GM19397 (cell line): Measurements from ENCODE around the gene CCDC184.
"Not testable (repeated sequence)": the region's sequence is repeated elsewhere in the genome, so short reads cannot be mapped to it uniquely, and the experiment has no call there.

Experiments used
- ATAC-seq: cut with Tn5 transposase; IDR thresholded peaks from one replicate; pipeline ENCODE4 v1.9.1; 2021; ENCODE audit warnings: mild to moderate bottlenecking, moderate library complexity; ENCODE audit not compliant: unreplicated experiment

The CCDC184 gene

DNA sequence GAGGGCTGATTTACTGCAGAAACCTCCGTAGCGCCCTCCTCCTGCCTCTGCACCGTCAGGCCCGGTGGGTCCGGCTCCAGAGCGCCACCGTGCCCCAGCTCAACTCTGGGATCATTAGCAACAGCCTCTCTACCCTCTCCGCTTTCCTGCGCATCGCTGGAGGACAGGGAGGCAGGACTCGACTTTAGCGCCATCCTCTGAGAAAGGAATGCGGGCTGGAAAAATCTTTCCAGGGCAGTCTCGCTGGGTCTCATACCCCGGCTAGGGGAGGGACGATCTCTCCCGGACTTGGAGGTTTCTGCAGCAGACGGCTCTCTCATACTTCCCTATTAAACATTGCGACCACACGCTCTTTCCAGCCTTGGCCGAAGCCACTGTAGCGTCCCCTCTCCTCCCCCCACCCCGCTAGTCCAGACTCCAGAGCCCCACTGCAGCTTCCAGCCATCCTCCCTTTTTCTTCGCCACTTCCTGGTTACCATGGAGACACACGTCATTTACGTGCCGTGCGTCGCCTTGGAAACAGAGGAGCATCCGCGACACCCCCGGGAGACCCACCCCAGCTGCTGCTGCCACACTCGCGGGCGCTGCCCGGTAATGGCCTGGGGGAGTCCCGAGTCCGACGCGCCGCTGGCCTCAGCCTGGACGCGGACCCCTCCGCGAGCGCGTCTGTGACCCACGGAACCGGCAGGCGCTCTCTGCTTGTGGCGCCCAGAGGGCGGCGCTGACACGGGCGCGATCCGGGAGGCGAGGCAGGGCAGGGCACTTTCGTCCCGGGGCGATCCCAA lies at the start of gene CCDC184:
Gene CCDC184 (plus strand): TSS at position 554 of the 785 bp plus-strand sequence. CDS start 479 bp downstream, outside the sequence.
- ATAC-seq: peak; percentile 75

GRCh38 chr12:48135027-48135426 lies 48.4 kb upstream of the CCDC184 start:
- ATAC-seq: no peak

- ATAC-seq: no peak
These were observed 40.4 kb upstream of the CCDC184 start for GRCh38 chr12:48142818-48143674.

DNA sequence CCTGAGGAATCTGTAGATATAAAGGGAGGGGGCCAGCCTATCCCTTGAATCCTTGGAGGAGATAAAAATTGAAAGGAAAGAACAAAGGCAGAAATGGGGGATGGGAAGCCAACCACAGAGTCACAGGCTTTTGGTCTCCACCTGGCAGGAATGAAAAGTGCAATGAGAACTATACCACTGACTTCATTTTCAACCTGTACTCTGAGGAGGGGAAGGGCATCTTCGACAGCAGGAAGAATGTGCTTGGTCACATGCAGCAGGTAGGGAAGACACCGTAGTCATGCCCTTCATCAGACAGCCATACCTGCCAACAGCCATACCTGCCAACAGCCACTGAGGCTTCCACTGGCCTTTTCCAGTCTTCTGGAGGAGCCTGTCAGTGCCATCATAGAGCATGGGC lies 39.5 kb upstream of the CCDC184 start:
- ATAC-seq: no peak

DNA sequence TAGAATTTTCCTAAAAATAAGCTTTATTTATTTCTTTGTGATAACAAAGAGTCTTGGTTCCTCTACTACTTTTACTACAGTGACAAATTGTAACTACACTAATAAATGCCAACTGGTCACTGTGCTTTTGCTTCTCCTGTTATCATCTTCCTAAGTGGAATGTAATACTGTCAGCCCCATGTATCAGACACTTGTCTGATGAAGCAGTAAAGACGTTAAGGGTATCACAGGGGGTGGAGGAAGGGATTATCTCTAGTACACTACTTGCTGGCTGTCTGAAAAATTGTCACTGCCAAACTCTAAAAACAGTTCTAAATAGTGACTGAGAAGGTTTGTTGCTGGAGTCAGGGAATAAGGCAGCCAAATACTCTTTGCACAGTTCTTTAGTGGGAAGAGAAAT lies 37.5 kb upstream of the CCDC184 start:
- ATAC-seq: no peak

GRCh38 chr12:48151103-48151771 lies 32.2 kb upstream of the CCDC184 start:
- no peak for ATAC-seq

DNA sequence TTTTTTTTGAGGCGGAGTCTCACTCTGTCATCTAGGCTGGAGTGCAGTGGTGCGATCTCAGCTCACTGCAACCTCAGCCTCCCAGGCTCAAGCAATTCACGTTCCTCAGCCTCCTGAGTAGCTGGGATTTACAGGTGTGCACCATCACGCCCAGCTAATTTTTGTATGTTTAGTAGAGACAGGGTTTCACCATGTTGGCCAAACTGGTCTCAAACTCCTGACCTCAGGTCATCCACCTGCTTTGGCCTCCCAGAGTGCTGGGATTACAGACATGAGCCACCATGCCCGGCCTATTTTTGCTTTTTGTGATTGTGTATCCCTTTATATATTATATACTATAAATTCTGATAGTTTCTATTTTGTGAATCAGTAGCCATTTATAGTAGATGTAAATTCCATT lies 27.7 kb upstream of the CCDC184 start:
- not testable (repeated sequence) for ATAC-seq

- ATAC-seq: no peak
These were observed 26.8 kb upstream of the CCDC184 start for GRCh38 chr12:48156652-48157017.

DNA sequence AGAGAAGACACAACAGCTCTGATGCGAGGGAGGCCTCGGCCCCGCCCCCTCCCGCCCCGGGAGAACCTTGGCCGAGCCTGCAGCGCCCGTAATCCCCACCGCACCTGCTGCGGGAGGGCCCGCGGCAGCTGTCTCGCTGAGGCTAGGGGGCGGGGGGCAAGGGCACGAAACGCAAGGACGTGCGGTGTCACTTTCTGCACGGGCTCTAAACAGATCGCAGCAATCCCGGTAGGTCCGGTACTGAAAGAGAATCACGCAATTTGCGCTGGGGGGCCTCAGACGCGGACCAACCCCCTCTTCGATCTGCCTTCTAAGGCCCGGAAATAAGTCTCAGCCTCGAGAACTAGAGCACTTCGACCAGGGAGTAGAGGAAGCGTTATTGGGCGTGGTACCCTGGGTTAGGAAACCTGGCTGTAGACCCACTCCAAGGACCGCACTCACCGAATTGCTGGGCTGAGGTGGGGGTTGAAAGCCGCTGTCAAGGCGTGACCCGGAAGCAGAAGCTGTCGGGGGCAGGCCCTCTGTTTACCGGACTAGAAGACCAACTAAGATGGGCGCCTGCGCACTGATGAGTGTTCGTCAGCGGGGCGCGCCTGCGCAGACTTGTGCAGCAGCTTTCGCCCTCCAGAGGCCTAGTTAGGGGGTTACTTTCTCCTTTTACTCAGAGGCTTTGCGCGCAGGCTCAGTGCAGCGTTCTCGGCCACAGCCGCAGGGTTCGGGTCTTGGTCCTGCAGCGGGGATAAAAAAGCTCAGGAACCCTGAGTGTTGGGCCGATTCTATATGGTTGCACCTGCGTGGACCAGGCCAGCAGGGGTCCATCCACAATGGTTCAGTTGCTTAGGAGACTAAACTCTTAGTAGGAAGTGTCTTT lies 26.2 kb upstream of the CCDC184 start, which contains the start of gene ASB8:
Gene ASB8 (minus strand): TSS at position 498 of the 871 bp plus-strand sequence. CDS start 4,019 bp downstream, outside the sequence.
- peak; percentile 89 for ATAC-seq

DNA sequence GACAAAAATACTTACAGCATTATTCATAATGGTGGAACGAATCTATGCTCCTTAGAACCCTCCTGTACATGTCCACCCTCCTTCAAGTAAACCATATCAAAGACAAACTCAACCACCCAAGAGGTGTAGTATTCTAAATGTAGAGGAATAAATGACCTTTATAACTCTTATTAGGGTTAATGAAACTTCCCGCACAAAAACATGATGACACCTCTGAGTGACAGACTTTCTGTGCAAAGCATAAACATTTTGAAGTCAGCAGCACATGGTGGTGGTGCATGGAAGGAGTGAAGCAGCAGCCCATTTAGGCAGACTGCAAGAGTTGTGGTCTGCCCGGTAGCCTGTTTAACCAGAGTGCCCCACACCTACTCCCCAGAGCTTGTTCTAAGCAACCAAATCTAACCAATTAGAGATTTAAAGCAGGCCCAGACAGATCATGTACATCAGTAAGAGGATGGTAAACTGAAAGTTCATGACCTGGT lies 25.5 kb upstream of the CCDC184 start:
- ATAC-seq: no peak

DNA sequence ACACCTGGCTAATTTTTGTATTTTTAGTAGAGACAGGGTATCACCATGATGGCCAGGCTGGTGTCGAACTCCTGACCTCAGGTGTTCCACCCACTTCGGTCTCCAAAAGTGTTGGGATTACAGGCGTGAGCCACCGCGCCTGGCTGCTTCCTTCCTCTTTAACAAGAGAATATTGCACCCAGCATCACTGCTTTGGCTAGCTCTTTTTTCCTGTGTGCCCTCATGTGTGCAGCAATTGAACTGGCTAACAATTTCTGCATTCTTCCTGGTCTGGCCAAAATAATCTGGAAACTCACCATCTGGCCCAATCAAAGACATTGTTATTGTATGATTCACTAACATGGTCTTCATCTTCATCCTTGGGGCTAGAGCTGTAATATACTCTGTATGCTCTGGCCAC lies 23.4 kb upstream of the CCDC184 start:
- no peak for ATAC-seq

- no peak for ATAC-seq
These were observed 22.6 kb upstream of the CCDC184 start for GRCh38 chr12:48160807-48161206.

- ATAC-seq: no peak
These were observed 20.2 kb upstream of the CCDC184 start for GRCh38 chr12:48163150-48163747.

- no peak for ATAC-seq
These were observed 19.0 kb upstream of the CCDC184 start for GRCh38 chr12:48164451-48164850.

- ATAC-seq: no peak
These were observed 18.1 kb upstream of the CCDC184 start for GRCh38 chr12:48165089-48165981.

DNA sequence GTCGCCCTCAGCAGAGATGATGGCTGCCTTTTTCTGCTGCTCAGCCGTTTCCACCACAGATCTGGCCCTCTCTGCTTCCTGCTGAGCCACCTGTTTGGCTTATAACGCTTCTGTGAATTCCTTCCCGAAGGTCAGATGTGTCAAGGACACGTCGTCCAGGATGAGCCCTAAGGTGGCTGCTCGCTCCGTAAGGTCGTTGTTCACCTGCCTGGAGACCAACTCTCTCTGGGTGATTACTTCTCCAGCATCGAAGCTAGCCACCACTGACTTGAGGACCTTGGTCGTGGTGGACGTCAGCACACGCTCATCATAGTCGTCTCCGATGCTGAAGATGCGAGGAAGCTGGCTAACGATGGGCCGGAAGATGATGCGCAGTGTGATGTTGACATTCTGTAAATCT lies 14.4 kb upstream of the CCDC184 start:
- no peak for ATAC-seq

DNA sequence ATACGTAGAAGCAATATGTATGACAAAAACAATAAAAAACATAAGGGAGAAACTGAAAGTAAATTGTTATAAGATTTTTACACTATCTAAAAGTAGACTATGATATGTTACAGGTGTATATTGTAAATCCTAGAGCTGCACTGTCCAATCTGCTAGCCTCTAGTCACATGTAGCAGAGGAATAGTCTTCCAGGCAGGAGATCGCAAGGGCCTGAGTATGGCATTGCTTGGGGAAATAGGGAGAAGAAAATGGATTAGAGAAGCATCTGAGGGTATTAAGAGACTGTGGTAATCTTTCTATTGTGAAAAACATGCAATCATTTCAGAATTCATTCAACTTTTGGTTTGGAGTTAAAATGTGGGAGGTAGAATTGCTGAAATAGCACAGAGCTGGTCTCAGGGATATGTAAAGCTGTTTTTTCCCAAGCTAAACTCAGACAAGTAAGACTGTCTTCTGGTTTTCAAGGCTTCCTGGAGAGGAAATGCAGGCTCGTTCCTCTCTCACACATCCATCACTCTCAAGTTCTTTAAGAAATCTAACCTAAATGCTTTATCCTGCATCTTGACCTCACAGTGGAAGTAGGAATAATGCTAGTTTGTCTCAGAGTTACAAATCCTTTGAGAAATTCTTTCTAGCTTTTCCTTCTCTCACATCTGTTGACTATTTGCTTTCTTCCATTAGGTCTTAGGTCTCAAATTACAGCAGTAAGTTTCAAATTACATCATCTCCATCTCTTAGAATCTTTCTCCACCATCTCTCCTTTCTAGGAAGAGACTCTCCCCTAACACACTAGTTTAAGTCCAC lies 7.6 kb upstream of the CCDC184 start:
- ATAC-seq: no peak

DNA sequence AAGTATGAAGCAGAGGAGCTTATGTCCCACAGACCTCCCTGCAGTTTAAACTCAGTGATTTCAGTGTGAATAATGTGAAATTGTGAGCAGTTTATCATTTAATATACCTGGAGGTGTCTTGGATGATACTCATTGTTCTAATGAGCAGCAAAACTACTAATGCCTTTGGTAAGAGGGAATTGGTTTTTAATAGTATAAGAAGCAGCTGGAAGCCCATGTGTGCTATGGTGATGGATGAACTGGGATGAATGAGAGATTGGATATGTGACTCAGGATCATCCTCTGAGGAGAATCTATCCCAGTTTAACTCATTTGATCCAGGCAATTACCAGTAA lies 7.1 kb upstream of the CCDC184 start:
- ATAC-seq: no peak
